H1 (cell line): ENCODE results near the gene EHD4. TPM values are rescaled to one million over a fixed set of nuclear protein-coding genes. Genes with fewer than 3 reads are reported as not detected.

ENCODE experiments used
- CTCF ChIA-PET: fragments of 300-600 bp; sonication (Branson Sonifier 250); formaldehyde crosslinking; loops from one replicate; lab custom pipeline; 2021; ENCODE audit not compliant: partially characterized antibody; lab: Charles Lee
- POLR2A ChIA-PET: fragments of 300-600 bp; sonication (Branson Sonifier 250); formaldehyde crosslinking; loops from one replicate; lab custom pipeline; 2021; ENCODE audit warnings: inconsistent platforms; ENCODE audit not compliant: partially characterized antibody; lab: Charles Lee
- DNase-seq, 2 experiments: peaks; one replicate each; pipeline versions ENCODE4 v3.0.0 to v3.0.0-alpha.2; 2010 to 2022; ENCODE audit warnings: low spot score in 2 of 2, low read depth in 1 of 2, mixed read lengths in 1 of 2
- FAIRE-seq: peaks from 2 replicates; lab custom pipeline; 2011; peaks lifted over from hg19 to GRCh38; lab: Jason Lieb, UNC
- H2AFZ ChIP-seq: 2 replicates; pipeline ENCODE4 v1.8.1; 2012; ENCODE audit warnings: low read length, inconsistent platforms
- H2AK5ac ChIP-seq: 2 replicates; pipeline ENCODE4 v1.6.1; 2013; ENCODE audit warnings: low read depth, low read length
- H2BK120ac ChIP-seq: replicated peaks from 2 replicates; pipeline ENCODE3; 2013; ENCODE audit warnings: low read depth, low read length, inconsistent platforms
- H2BK12ac ChIP-seq: 2 replicates; pipeline ENCODE4 v1.6.1; 2013; ENCODE audit warnings: low read depth, low read length
- H2BK15ac ChIP-seq: 2 replicates; pipeline ENCODE4 v1.6.1; 2013; ENCODE audit warnings: low read length
- H2BK20ac ChIP-seq: 2 replicates; pipeline ENCODE4 v1.6.1; 2013; ENCODE audit warnings: low read length
- H2BK5ac ChIP-seq: 2 replicates; pipeline ENCODE4 v1.6.1; 2013; ENCODE audit warnings: low read depth, low read length
- H3K14ac ChIP-seq: 2 replicates; pipeline ENCODE4 v1.6.1; 2013; ENCODE audit warnings: inconsistent platforms; ENCODE audit not compliant: insufficient read length
- H3K18ac ChIP-seq: 2 replicates; pipeline ENCODE4 v1.6.1; 2013; ENCODE audit warnings: low read length; ENCODE audit errors: extremely low read depth
- H3K23ac ChIP-seq: 2 replicates; pipeline ENCODE4 v1.6.1; 2013; ENCODE audit warnings: inconsistent platforms; ENCODE audit not compliant: insufficient read length
- H3K23me2 ChIP-seq: 2 replicates; pipeline ENCODE4 v1.6.1; 2013; ENCODE audit warnings: low read depth, low read length
- H3K27ac ChIP-seq: 2 replicates; pipeline ENCODE4 v1.6.1; 2011; ENCODE audit warnings: low read depth, low read length, inconsistent platforms
- H3K27me3 ChIP-seq, 4 experiments: replicated peaks in 1 of 4; 1 replicate in 1 of 4; 2 replicates in 3 of 4; pipeline versions ENCODE4 v1.6.1 to v1.8.1; 2011 to 2013; ENCODE audit warnings: low read length in 3 of 4, mild to moderate bottlenecking in 3 of 4, inconsistent platforms in 2 of 4, mixed read lengths in 2 of 4, moderate library complexity in 1 of 4; ENCODE audit not compliant: control insufficient read depth in 3 of 4, insufficient read depth in 3 of 4; ENCODE audit errors: extremely low read depth in 1 of 4
- H3K36me3 ChIP-seq, 4 experiments: 2 replicates each; pipeline versions ENCODE4 v1.6.1 to v1.8.1; 2011 to 2013; ENCODE audit warnings: mild to moderate bottlenecking in 4 of 4, low read length in 3 of 4, moderate library complexity in 2 of 4, control low read depth in 1 of 4, inconsistent platforms in 1 of 4; ENCODE audit not compliant: insufficient read depth in 4 of 4, control insufficient read depth in 2 of 4
- H3K4ac ChIP-seq: replicated peaks from 2 replicates; pipeline ENCODE3; 2013; ENCODE audit warnings: low read length, low read depth, mixed read lengths, inconsistent platforms; ENCODE audit not compliant: insufficient read length
- H3K4me1 ChIP-seq, 4 experiments: replicated peaks in 1 of 4; 1 replicate in 1 of 4; 2 replicates in 3 of 4; pipeline versions ENCODE4 v1.6.1 to v1.8.1; 2011 to 2013; ENCODE audit warnings: low read length in 3 of 4, inconsistent platforms in 2 of 4, mixed read lengths in 1 of 4; ENCODE audit not compliant: insufficient read depth in 4 of 4, control insufficient read depth in 3 of 4
- H3K4me2 ChIP-seq, 2 experiments: 2 replicates each; pipeline versions ENCODE4 v1.6.1 to v1.8.1; 2011 to 2013; ENCODE audit warnings: low read depth in 2 of 2, low read length in 2 of 2, control low read depth in 1 of 2, inconsistent platforms in 1 of 2, mild to moderate bottlenecking in 1 of 2; ENCODE audit not compliant: insufficient read depth in 1 of 2
- H3K4me3 ChIP-seq, 4 experiments: fragments of 200-600, 300-600 bp in 1 of 4; sonication (generic), shearing (Covaris generic), sonication (Bioruptor Twin) in 1 of 4; 2 replicates each; pipeline versions ENCODE4 v1.5.1 to v1.8.1; 2011 to 2016; ENCODE audit warnings: low read length in 4 of 4, low read depth in 3 of 4, control low read depth in 2 of 4, inconsistent platforms in 2 of 4, mild to moderate bottlenecking in 2 of 4, mixed read lengths in 1 of 4, moderate library complexity in 1 of 4; ENCODE audit not compliant: insufficient read depth in 2 of 4; ENCODE audit errors: extremely low read depth in 1 of 4
- H3K56ac ChIP-seq: replicated peaks from 2 replicates; pipeline ENCODE3; 2013; ENCODE audit warnings: low read depth, mild to moderate bottlenecking, mixed read lengths, low read length, inconsistent platforms; ENCODE audit not compliant: insufficient read length
- H3K79me1 ChIP-seq: 2 replicates; pipeline ENCODE4 v1.6.1; 2013; ENCODE audit warnings: low read depth, low read length, control low read depth
- H3K79me2 ChIP-seq, 2 experiments: 2 replicates each; pipeline versions ENCODE4 v1.6.1 to v1.8.1; 2012 to 2013; ENCODE audit warnings: low read length in 2 of 2, mild to moderate bottlenecking in 2 of 2, inconsistent platforms in 1 of 2; ENCODE audit not compliant: insufficient read depth in 2 of 2, control insufficient read depth in 1 of 2
- H3K9ac ChIP-seq, 4 experiments: replicated peaks in 1 of 4; 1 replicate in 1 of 4; 2 replicates in 3 of 4; pipeline versions ENCODE4 v1.6.1 to v1.8.1; 2011 to 2013; ENCODE audit warnings: low read depth in 3 of 4, low read length in 3 of 4, control low read depth in 2 of 4, mild to moderate bottlenecking in 2 of 4, moderate library complexity in 2 of 4, inconsistent platforms in 1 of 4; ENCODE audit errors: extremely low read depth in 1 of 4
- H3K9me3 ChIP-seq, 2 experiments: 2 replicates each; pipeline versions ENCODE4 v1.6.1 to v1.8.1; 2012 to 2013; ENCODE audit warnings: mild to moderate bottlenecking in 2 of 2, moderate library complexity in 2 of 2, control low read depth in 1 of 2, inconsistent platforms in 1 of 2, low read depth in 1 of 2, low read length in 1 of 2, mixed read lengths in 1 of 2; ENCODE audit not compliant: insufficient read depth in 2 of 2
- H4K20me1 ChIP-seq, 2 experiments: replicated peaks in 1 of 2; 2 replicates each; pipeline versions ENCODE3 to v1.8.1; 2011 to 2013; ENCODE audit warnings: inconsistent platforms in 2 of 2, low read length in 2 of 2, mild to moderate bottlenecking in 1 of 2; ENCODE audit not compliant: insufficient read depth in 2 of 2, control insufficient read depth in 1 of 2
- H4K5ac ChIP-seq: 2 replicates; pipeline ENCODE4 v1.6.1; 2013; ENCODE audit warnings: low read length, low read depth, mixed read lengths, inconsistent platforms; ENCODE audit not compliant: insufficient read length
- H4K8ac ChIP-seq: 2 replicates; pipeline ENCODE4 v1.8.0; 2013; ENCODE audit warnings: mild to moderate bottlenecking, moderate library complexity, low read length, inconsistent platforms; ENCODE audit not compliant: insufficient read depth; ENCODE audit errors: extremely low read depth
- H4K91ac ChIP-seq: replicated peaks from 2 replicates; pipeline ENCODE3; 2013; ENCODE audit warnings: low read length, mixed read lengths, inconsistent platforms; ENCODE audit not compliant: insufficient read length
- ATF3 ChIP-seq: IDR thresholded peaks from 2 replicates; pipeline ENCODE4 v1.6.1; 2011; ENCODE audit warnings: low read depth, mild to moderate bottlenecking, low read length; ENCODE audit not compliant: insufficient read depth
- BCL11A ChIP-seq, 2 experiments: IDR thresholded peaks; one replicate each; pipeline ENCODE4 v1.6.1; 2011; ENCODE audit warnings: low read depth in 2 of 2, low read length in 2 of 2, mild to moderate bottlenecking in 2 of 2
- CEBPB ChIP-seq: IDR thresholded peaks from 2 replicates; pipeline ENCODE4 v1.6.1; 2012; ENCODE audit warnings: low read depth, low read length
- EP300 ChIP-seq, 2 experiments: IDR thresholded peaks; 1 replicate in 1 of 2; 2 replicates in 1 of 2; pipeline ENCODE4 v1.6.1; 2011 to 2012; ENCODE audit warnings: low read depth in 2 of 2, low read length in 2 of 2, mild to moderate bottlenecking in 2 of 2, borderline replicate concordance in 1 of 2, inconsistent platforms in 1 of 2, moderate library complexity in 1 of 2
- MAFK ChIP-seq: IDR thresholded peaks from 2 replicates; pipeline ENCODE4 v1.6.1; 2012; ENCODE audit warnings: low read depth, mild to moderate bottlenecking, improper control_type of control experiment, low read length
- NRF1 ChIP-seq: IDR thresholded peaks from 2 replicates; pipeline ENCODE4 v1.6.1; 2011; ENCODE audit warnings: mild to moderate bottlenecking, low read depth, low read length, improper control_type of control experiment
- POLR2AphosphoS5 ChIP-seq: IDR thresholded peaks from 2 replicates; pipeline ENCODE4 v1.6.1; 2011; ENCODE audit warnings: low read depth, low read length
- SIRT6 ChIP-seq: IDR thresholded peaks from one replicate; pipeline ENCODE4 v1.7.1; 2012; ENCODE audit warnings: low read length, inconsistent platforms
- TAF1 ChIP-seq: IDR thresholded peaks from 2 replicates; pipeline ENCODE4 v1.6.1; 2011; ENCODE audit warnings: mild to moderate bottlenecking, low read depth, low read length
- TEAD4 ChIP-seq: IDR thresholded peaks from 2 replicates; pipeline ENCODE4 v1.6.1; 2012; ENCODE audit warnings: low read depth, low read length, inconsistent platforms, mixed read lengths
- YY1 ChIP-seq: IDR thresholded peaks from 2 replicates; pipeline ENCODE4 v1.6.1; 2011; ENCODE audit warnings: low read depth, mild to moderate bottlenecking, low read length
- ZNF274 ChIP-seq: IDR thresholded peaks from 2 replicates; pipeline ENCODE4 v1.7.0; 2012; ENCODE audit warnings: low read length, borderline replicate concordance; ENCODE audit errors: extremely low read depth
- WGBS, 2 experiments: shearing (Covaris generic) in 1 of 2; methylation state at CpG; one replicate each; pipeline versions ENCODE4 v1.1.6 to v1.1.7; 2013 to 2015; ENCODE audit warnings: low lambda C conversion rate in 2 of 2, mixed read lengths in 2 of 2, inconsistent platforms in 1 of 2, low coverage in 1 of 2, missing lambda C conversion rate in 1 of 2; ENCODE audit not compliant: insufficient replicate concordance in 2 of 2, insufficient coverage in 1 of 2, insufficient read length in 1 of 2; ENCODE audit errors: extremely low coverage in 1 of 2, missing lambda C conversion rate in 1 of 2; 5-methylcytosine and 5-hydroxymethylcytosine counted together
- polyA plus RNA-seq, 7 experiments: library from polyadenylated mRNA; depleted of rRNA in 3 of 7; stranded (reverse) in 5 of 7; unstranded in 2 of 7; fragments of >200 nt in 5 of 7; fragments of 200-250 nt in 2 of 7; gene quantifications; 1 replicate in 5 of 7; 2 replicates in 1 of 7; 4 replicates in 1 of 7; pipeline versions ENCODE4 v1.2.1 to v1.2.3, GENCODE V29; 2011 to 2013; ENCODE audit warnings: missing spikeins in 2 of 7, mixed read lengths in 2 of 7
- total RNA-seq: library from RNA; stranded (reverse); fragmentation: NEBNext Ultra II Directional; extraction: Animal tissue kit (Norgen Biotek cat#: 25700); gene quantifications from 2 replicates; pipeline ENCODE4 v1.2.1, GENCODE V29; 2021

Gene EHD4
- total and polyA plus RNA-seq, 2 of the 8 experiments (the other 6 are each of a cell fraction or from before 2014, with no cell fraction given) = 17.5 to 24.5 TPM

- no peak overlapping the region for H3K4me2 ChIP-seq
- ChIA-PET CTCF (interaction anchor here (1.2 to 1.5 kb wide), 3 partner anchors 18 to 33 kb away, joined by 4 to 5 read pairs (median 5); no protein-coding TSS in a partner anchor), POLR2A (interaction anchor here (0.5 kb wide), 1 partner anchor 257 kb away, joined by 3 read pairs; no protein-coding TSS in a partner anchor)
- peaks cover 2 to 10% (median 6%) of the 10 kb centered on the region in 4 experiments; a peak in 6 of 8 replicates for H3K36me3 ChIP-seq
- H2BK5ac ChIP-seq = no peak overlapping the region
- H2BK120ac ChIP-seq = no peak overlapping the region
- no peak overlapping the region for H3K18ac ChIP-seq
- peaks cover 6 to 12% (median 8%) of the 10 kb centered on the region in 4 experiments for H3K4me1 ChIP-seq
- 91% methylated on average over 4 of the region's 4 CpGs; no CpG with 5 or more reads in 1 of the 2 experiments for WGBS, 2 experiments
- H3K23me2 ChIP-seq = no peaks in the 10 kb centered on the region
- no peak overlapping the region for H3K9ac ChIP-seq
- H3K27ac ChIP-seq = no peak overlapping the region
- no peak overlapping the region for H2BK20ac ChIP-seq
- FAIRE-seq (no peak), DNase-seq (no peak)
- no peak overlapping the region for H3K56ac ChIP-seq
- no peak overlapping the region for H2BK12ac ChIP-seq
- no peak overlapping the region for H2BK15ac ChIP-seq
- H3K27me3 ChIP-seq = no peaks in the 10 kb centered on the region
- H3K23ac ChIP-seq = no peak overlapping the region
- no peak overlapping the region for H4K8ac ChIP-seq
- H3K79me1 ChIP-seq = peaks cover 6% of the 10 kb centered on the region
- H4K20me1 ChIP-seq = peaks cover 0 to 10% of the 10 kb centered on the region in 2 experiments
- no peaks in the 10 kb centered on the region for H3K79me2 ChIP-seq
- H3K4me3 ChIP-seq = no peak overlapping the region
- no peaks in the 10 kb centered on the region for H3K9me3 ChIP-seq
- H4K5ac ChIP-seq = no peak overlapping the region
- H4K91ac ChIP-seq = no peak overlapping the region
- H3K14ac ChIP-seq = no peak overlapping the region
- no peak overlapping the region for H3K4ac ChIP-seq
- H2AFZ ChIP-seq = no peak overlapping the region
- no peak overlapping the region for H2AK5ac ChIP-seq
- TF ChIP-seq MAFK (no peak), ATF3 (no peak), EP300 (IDR thresholded peaks at IDR 0.05; ENCODE audit: borderline replicate concordance in 1 of 2, low read depth in 2 of 2, low read length in 2 of 2) (no peak), ZNF274 (no peak), BCL11A (IDR thresholded peaks at IDR 0.05; ENCODE audit: low read depth in 2 of 2, low read length in 2 of 2) (no peak), POLR2AphosphoS5 (no peak), TAF1 (no peak), YY1 (no peak), SIRT6 (no peak), TEAD4 (no peak), CEBPB (no peak), NRF1 (no peak)
Observed at GRCh38 chr15:41937568-41937923, 34.8 kb downstream of the EHD4 start.
